HEK293T (cell line): Measurements from ENCODE around the gene BDKRB1.

Experiments
- HDGF ChIP-seq: fragments of 450-650 bp; IDR thresholded peaks from 2 replicates; pipeline ENCODE4 v1.6.1; 2017; ENCODE audit warnings: antibody characterized with exemption, borderline replicate concordance
- NFRKB ChIP-seq: fragments of 450-650 bp; IDR thresholded peaks from 2 replicates; pipeline ENCODE4 v1.6.1; 2016; ENCODE audit warnings: mild to moderate bottlenecking, moderate library complexity
- ZNF384 ChIP-seq: fragments of 450-650 bp; IDR thresholded peaks from 2 replicates; pipeline ENCODE4 v1.6.1; 2016

DNA sequence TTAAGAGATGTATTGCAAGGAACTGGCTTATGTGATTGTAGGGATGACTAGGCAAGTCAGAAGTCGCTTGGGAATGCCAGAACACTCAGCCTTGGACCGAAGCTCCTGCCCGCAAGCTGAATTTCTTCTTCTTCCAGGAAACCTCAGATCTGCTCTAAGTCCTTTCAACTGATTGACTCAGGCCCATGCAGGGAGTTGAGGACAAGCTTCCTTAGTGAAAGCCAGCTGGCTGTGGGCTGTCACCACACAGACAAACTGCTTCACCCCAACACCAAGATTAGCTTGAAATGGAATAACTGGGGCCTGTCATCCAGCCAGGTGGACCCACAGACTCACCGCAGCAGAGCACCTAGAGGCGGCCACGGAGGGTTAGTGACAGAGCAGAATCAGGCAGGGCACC is 26.7 kb upstream of the BDKRB1 start:
- TF ChIP-seq HDGF (no peak), ZNF384 (no peak), NFRKB (no peak)
